HL-60/S4 (cell line): Measurements from ENCODE around the gene NMNAT3.
"Not testable (repeated sequence)": the region's sequence is repeated elsewhere in the genome, so short reads cannot be mapped to it uniquely, and the experiment has no call there.

Experiments used
- in situ Hi-C: fragments of 300-500 bp; cut with MboI; formaldehyde crosslinking; loops from 2 replicates; pipeline ENCODE4 v1.14.3; 2022; ENCODE audit warnings: low sequenced_read_pairs

Gene NMNAT3

GRCh38 chr3:139586420-139587017, 91.3 kb downstream of the NMNAT3 start:
- in situ Hi-C loops, result no loop called here

- in situ Hi-C loops, result no loop called here
These were observed 92.0 kb downstream of the NMNAT3 start for GRCh38 chr3:139585820-139586219.

GRCh38 chr3:139583651-139584050, 94.1 kb downstream of the NMNAT3 start:
- in situ Hi-C loops, result not testable (repeated sequence)

- in situ Hi-C loops, result no loop called here
These were observed 99.0 kb downstream of the NMNAT3 start for GRCh38 chr3:139578783-139579182.

- in situ Hi-C loops, result no loop called here
These were observed 99.9 kb downstream of the NMNAT3 start for GRCh38 chr3:139577909-139578308.

- in situ Hi-C loops, result no loop called here
These were observed 100.4 kb downstream of the NMNAT3 start for GRCh38 chr3:139577346-139577745.

- in situ Hi-C loops, result no loop called here
These were observed 103.5 kb downstream of the NMNAT3 start for GRCh38 chr3:139574026-139574947.

- in situ Hi-C loops, result no loop called here
These were observed 104.7 kb downstream of the NMNAT3 start for GRCh38 chr3:139572847-139573672.

GRCh38 chr3:139571711-139572110, 106.1 kb downstream of the NMNAT3 start:
- in situ Hi-C loops, result no loop called here

GRCh38 chr3:139564294-139564861, 113.4 kb downstream of the NMNAT3 start:
- in situ Hi-C loops, result no loop called here

- in situ Hi-C loops, result no loop called here
These were observed 115.7 kb downstream of the NMNAT3 start for GRCh38 chr3:139561959-139562676.

- in situ Hi-C loops, result no loop called here
These were observed 116.4 kb downstream of the NMNAT3 start for GRCh38 chr3:139561255-139561817.

GRCh38 chr3:139560411-139560810, 117.4 kb downstream of the NMNAT3 start:
- in situ Hi-C loops, result no loop called here

GRCh38 chr3:139559541-139559940, 118.2 kb downstream of the NMNAT3 start:
- in situ Hi-C loops, result no loop called here

GRCh38 chr3:139558351-139559266, 119.2 kb downstream of the NMNAT3 start:
- in situ Hi-C loops, result no loop called here

GRCh38 chr3:139557041-139557440, 120.7 kb downstream of the NMNAT3 start:
- in situ Hi-C loops, result no loop called here

- in situ Hi-C loops, result no loop called here
These were observed 122.5 kb downstream of the NMNAT3 start for GRCh38 chr3:139555249-139555648.

- in situ Hi-C loops, result no loop called here
These were observed 123.1 kb downstream of the NMNAT3 start for GRCh38 chr3:139554628-139555027.
